Right lung (tissue), 5 donors: ENCODE data around the gene RIMBP2. TPM values are rescaled to one million over a fixed set of nuclear protein-coding genes. Genes with fewer than 3 reads are reported as not detected.

Experiments used
- DNase-seq, 2 donors: peaks; one replicate each; pipeline ENCODE4 v3.0.0-alpha.2; 2013
- polyA plus RNA-seq, 5 donors: library from polyadenylated mRNA; unstranded; fragments of 120-200 nt; gene quantifications; one replicate each; pipeline versions ENCODE4 v1.2.1 to v1.2.3, GENCODE V29; 2013; ENCODE audit warnings: inconsistent platforms in 1 of 5, low replicate concordance in 1 of 5; ENCODE audit not compliant: insufficient read length in 5 of 5, insufficient read depth in 1 of 5

Gene RIMBP2
- polyA plus RNA-seq, 5 donors, result 10.6 to 18.9 (median 16.1) TPM

DNA sequence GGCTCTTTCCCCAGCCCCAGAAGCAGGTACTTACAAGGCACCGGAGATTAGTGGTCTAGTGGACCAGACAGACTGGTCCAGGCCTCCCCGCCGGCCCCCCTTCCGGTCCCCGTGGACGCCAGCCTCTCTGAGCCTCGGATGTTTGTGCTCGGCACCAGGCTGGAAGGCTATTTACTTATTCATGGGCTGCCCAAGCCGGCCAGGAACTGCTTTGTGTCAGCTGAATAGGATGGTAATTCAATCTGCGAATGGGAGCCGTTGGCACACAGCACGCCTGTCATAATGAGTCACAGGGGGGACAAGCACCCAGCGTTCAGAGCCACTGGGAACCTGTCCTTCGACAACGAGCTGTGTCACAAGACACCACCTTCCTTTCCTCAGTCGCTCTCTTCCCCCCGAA is 82.3 kb downstream of the RIMBP2 start:
- peak; percentile 37 to 45 for DNase-seq

GRCh38 chr12:130632642-130633041 is 83.5 kb downstream of the RIMBP2 start:
- peak; percentile 36 to 43 for DNase-seq

GRCh38 chr12:130628304-130628703 is 87.8 kb downstream of the RIMBP2 start:
- DNase-seq, result no peak

- DNase-seq, result no peak
Measured at GRCh38 chr12:130627175-130627574, 88.9 kb downstream of the RIMBP2 start.

DNA sequence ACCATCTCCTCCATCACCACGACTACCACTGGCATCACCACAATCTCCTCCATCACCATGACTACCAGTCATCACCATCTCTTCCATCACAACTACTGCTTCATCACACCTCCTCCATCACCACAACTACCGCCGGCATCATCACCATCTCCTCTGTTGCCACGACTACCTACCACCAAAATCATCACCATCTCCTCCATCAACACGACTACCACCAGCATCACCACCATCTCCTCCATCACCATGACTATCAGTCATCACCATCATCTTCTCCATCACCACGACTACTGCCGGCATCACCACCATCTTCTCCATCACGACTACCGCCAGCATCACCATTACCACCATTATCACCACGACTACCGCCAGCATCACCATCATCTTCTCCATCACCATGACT is 89.5 kb downstream of the RIMBP2 start:
- DNase-seq, result no peak

DNA sequence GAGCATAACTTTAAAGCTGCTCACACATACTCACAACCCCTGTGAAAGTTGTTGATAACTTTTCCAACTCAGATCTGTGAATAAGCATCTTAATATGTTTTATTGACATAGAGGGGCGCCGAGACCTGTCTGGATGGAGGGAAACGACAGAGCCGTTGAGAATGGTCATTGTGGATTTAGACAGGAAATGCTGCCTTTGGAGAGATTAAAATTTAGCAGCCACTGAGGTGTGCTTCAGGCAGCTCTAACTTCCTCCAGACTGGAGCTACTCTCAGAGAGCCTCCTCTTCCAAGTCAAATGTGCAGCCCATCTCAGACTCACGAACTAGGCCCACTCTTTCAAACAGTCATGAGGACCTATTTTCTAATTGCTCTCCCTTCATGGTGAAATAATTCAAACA is 90.9 kb downstream of the RIMBP2 start:
- DNase-seq, result no peak

DNA sequence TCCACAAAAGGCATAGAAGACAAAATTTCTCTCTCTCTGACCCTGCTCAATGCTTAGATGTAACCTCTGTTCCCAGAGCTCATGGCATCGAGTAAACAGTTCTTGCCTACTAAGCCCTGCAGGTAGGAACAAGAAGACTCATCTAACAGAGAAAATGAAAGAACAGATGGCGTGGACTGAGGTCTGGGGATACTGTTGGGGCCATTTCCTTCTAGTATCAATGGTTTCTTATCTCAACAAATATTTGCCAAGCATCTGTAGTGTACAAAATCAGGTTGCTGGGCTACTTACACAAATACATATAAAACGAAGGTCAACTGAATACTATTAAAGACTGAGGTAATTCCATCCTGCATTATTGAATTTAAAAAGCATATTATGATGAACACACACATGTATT is 93.3 kb downstream of the RIMBP2 start:
- no peak for DNase-seq

DNA sequence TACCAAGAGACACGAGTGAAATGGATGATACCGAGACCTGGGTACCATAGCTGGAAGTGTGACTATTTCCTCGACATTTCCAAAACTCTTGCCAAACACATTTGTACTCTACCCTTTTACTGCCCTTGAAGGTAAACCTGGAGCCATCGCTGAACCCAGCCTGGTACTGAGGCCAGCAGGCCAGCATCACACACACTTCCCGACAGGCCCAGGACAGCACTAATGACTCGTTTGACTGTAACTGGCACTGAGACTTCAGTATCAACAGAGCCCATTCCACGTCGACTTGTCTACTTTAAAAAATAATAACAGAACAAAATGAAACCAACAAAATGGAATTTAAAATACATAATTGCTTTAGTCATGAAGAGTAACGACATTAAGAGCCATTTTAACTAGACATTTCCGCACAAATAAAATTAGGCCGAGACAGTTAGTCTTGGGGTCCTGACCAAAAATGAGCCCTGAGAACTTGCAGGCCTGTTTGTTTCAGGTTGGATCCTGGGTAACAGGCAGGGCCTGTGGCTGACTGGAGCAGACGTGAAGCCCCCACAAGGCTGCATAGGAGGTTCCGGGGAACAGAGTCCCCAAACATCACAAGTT is 94.3 kb downstream of the RIMBP2 start:
- DNase-seq, result no peak

DNA sequence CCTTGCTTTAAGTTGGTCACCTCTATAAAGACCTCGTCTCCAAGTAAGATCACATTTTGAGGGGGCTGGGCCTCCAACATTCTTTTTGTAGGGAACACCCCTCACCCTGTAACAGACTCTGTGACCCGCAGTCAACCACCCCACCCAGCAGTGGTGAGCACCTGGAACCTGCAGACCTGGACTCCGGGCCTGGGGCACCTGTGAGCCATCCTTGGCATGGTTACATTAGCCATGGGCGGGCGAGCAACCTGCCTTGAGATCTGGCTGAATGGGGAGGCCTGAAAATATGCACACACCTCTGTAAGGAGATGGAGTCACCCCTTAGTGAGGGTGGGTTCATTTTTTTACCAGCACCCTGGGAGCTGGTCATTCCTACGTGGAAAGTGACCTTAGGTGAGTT is 95.3 kb downstream of the RIMBP2 start:
- DNase-seq, result no peak

DNA sequence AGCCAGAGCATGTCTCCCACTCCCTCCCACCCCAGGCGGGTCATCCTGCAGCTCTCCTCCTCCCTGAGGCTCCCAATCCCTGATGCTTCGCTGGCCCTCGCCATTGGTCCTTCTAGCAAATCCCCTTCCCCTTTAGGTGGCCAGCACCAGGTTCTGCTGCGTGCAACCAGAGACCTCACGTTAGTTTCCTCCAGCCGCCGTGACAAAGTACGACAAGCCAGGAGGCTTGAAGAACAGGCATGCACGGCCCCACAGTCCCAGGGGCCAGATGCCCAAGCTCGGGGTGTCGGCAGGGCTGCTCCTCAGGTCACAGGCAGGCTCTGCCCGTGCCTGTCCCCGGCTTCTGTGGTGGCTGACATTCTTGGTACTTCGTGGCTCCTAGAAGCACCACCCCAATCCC is 95.8 kb downstream of the RIMBP2 start:
- DNase-seq, result no peak

- DNase-seq, result no peak
Measured at GRCh38 chr12:130619385-130620001, 96.6 kb downstream of the RIMBP2 start.

- no peak for DNase-seq
Measured at GRCh38 chr12:130617219-130617618, 98.9 kb downstream of the RIMBP2 start.

GRCh38 chr12:130615861-130616345 is 100.2 kb downstream of the RIMBP2 start:
- DNase-seq, result no peak

GRCh38 chr12:130614530-130614905 is 101.6 kb downstream of the RIMBP2 start:
- no peak for DNase-seq

GRCh38 chr12:130613831-130614529 is 102.1 kb downstream of the RIMBP2 start:
- no peak for DNase-seq

- DNase-seq, result no peak
Measured at GRCh38 chr12:130613131-130613530, 103.0 kb downstream of the RIMBP2 start.

GRCh38 chr12:130611026-130611905 is 104.8 kb downstream of the RIMBP2 start:
- DNase-seq, result no peak

- no peak for DNase-seq
Measured at GRCh38 chr12:130609966-130610365, 106.1 kb downstream of the RIMBP2 start.

- DNase-seq, result no peak
Measured at GRCh38 chr12:130608831-130609230, 107.3 kb downstream of the RIMBP2 start.

- no peak for DNase-seq
Measured at GRCh38 chr12:130608132-130608531, 108.0 kb downstream of the RIMBP2 start.

GRCh38 chr12:130606231-130606630 is 109.9 kb downstream of the RIMBP2 start:
- DNase-seq, result no peak

- no peak for DNase-seq
Measured at GRCh38 chr12:130603396-130603965, 112.6 kb downstream of the RIMBP2 start.
